ENCODE data around the gene ACTL10. TPM values are rescaled to one million over a fixed set of nuclear protein-coding genes. Genes with fewer than 3 reads are reported as not detected.

ACTL10 gene
- total RNA-seq, 1 experiment from 2014 or later = 0.85 TPM

DNA sequence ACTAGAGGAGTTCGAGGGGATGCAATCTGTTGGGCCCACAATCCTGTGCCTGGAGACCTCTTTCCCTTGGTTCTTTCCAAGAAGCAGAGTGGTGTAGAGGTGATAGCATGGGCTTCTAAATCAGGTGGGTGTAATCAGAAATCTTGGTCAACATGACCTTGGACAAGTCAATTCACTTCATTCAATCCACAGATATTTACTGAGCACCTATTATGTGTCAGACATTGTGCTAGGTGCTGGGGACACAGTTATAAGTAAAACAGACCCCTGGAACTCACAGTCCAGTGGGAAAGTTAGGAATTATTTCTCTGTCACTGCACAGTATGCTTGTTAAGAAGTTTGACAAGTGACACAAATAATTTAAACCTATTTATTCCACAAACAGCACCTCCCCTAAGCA, 22.8 kb downstream of the ACTL10 start:
- Histone ChIP-seq H2AFZ (no peak overlapping the region), H3K9me3 (ENCODE audit: insufficient read depth, low read depth) (no peaks in the 10 kb centered on the region), H3K9me2 (ENCODE audit: insufficient read depth) (no peaks in the 10 kb centered on the region), H3K4me2 (peak overlapping the region; percentile 48; the same call in 1 of the 2 replicates), H3K4me1 (replicated peaks; ENCODE audit: insufficient read depth) (peaks cover 25% of the 10 kb centered on the region), H3F3A (ENCODE audit: insufficient read depth, low read depth) (peaks cover 16% of the 10 kb centered on the region; the same call in 1 of the 2 replicates), H3K27me3 (ENCODE audit: insufficient read depth, low read depth) (no peaks in the 10 kb centered on the region), H3K36me3 (ENCODE audit: low read depth) (no peaks in the 10 kb centered on the region), H3K79me2 (ENCODE audit: low read depth) (peaks cover 11% of the 10 kb centered on the region), H3K4me3 (no peak overlapping the region), H3K27ac (no peak overlapping the region), H4K20me1 (ENCODE audit: insufficient read depth) (no peaks in the 10 kb centered on the region)
- no peak for DNase-seq
- CTCF ChIA-PET = no interaction called here
- no TSS peak for BruUV-seq (replicated peaks)
- intact Hi-C loops (cut with micrococcal nuclease; ENCODE audit: unreplicated experiment) = no loop called here
- POLR2A ChIA-PET (ENCODE audit: unreplicated experiment) = no interaction called here
- TF ChIP-seq, protein P1, sequence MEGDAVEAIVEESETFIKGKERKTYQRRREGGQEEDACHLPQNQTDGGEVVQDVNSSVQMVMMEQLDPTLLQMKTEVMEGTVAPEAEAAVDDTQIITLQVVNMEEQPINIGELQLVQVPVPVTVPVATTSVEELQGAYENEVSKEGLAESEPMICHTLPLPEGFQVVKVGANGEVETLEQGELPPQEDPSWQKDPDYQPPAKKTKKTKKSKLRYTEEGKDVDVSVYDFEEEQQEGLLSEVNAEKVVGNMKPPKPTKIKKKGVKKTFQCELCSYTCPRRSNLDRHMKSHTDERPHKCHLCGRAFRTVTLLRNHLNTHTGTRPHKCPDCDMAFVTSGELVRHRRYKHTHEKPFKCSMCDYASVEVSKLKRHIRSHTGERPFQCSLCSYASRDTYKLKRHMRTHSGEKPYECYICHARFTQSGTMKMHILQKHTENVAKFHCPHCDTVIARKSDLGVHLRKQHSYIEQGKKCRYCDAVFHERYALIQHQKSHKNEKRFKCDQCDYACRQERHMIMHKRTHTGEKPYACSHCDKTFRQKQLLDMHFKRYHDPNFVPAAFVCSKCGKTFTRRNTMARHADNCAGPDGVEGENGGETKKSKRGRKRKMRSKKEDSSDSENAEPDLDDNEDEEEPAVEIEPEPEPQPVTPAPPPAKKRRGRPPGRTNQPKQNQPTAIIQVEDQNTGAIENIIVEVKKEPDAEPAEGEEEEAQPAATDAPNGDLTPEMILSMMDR (conservative IDR thresholded peaks at IDR 0.05) = no peak

DNA sequence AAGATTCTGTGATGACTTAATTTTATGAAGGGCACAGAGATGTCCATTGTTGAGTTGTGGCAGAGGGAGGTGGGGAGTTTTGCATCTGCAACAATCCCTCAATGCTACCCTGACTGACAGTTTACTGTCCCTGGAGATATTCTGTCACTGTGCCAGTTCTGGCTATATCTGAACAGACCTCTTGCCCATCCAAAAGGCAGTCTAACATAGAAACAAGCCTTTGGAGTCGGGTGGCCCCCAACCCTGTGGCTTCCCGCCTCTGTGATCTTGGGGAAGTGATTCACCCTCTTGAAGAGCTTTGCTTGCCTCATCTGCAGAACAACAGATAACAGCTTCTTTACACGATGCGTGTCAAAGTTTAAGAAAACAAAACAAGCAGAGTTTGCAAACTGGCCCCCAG, 23.2 kb downstream of the ACTL10 start:
- Histone ChIP-seq H3F3A (ENCODE audit: insufficient read depth, low read depth) (peaks cover 14% of the 10 kb centered on the region; the same call in 1 of the 2 replicates), H3K9me3 (ENCODE audit: insufficient read depth, low read depth) (no peaks in the 10 kb centered on the region), H3K9me2 (ENCODE audit: insufficient read depth) (no peaks in the 10 kb centered on the region), H3K4me1 (replicated peaks; ENCODE audit: insufficient read depth) (peaks cover 20% of the 10 kb centered on the region), H3K36me3 (ENCODE audit: low read depth) (no peaks in the 10 kb centered on the region), H3K27me3 (ENCODE audit: insufficient read depth, low read depth) (no peaks in the 10 kb centered on the region), H3K4me2 (peak overlapping the region; percentile 48), H4K20me1 (ENCODE audit: insufficient read depth) (no peaks in the 10 kb centered on the region), H3K79me2 (ENCODE audit: low read depth) (peaks cover 6% of the 10 kb centered on the region), H2AFZ (no peak overlapping the region), H3K27ac (no peak overlapping the region), H3K4me3 (no peak overlapping the region)
- ChIA-PET CTCF (interaction anchor here (0.6 kb wide), 1 partner anchor 36 kb away, joined by 3 read pairs; no protein-coding TSS in a partner anchor), POLR2A (ENCODE audit: unreplicated experiment) (interaction anchor here (0.6 to 0.7 kb wide), 2 partner anchors 229 to 496 kb away, joined by 5 to 14 read pairs; no protein-coding TSS in a partner anchor)
- no peak for TF ChIP-seq EZH2 (IDR thresholded peaks at IDR 0.05; ENCODE audit: low read depth)
- TF ChIP-seq, protein P1 (conservative IDR thresholded peaks at IDR 0.05) = no peak
- intact Hi-C loops (cut with micrococcal nuclease; ENCODE audit: unreplicated experiment) = no loop called here
- peak in 1 of 2 experiments; percentile 39 for DNase-seq
- BruUV-seq (replicated peaks) = no TSS peak

DNA sequence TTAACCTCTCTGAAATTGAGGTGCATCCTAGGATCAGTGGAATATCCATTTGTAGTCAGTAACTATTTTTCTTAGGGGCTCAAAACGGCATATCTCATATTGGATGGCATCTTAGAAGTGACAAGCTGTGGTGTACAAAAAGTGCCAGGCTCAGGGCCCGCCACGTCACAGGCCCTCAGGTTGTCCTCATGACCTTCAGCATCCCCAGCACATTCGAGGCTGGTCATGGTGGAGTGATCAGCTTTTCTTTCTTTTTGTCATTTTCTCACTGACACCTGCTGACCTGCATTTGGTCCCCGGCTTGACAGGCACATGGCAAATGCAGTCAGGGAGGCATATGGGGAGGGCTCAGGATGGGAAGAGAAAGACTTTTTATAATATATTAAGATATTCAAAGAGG, 26.5 kb downstream of the ACTL10 start:
- Histone ChIP-seq H3K9me2 (ENCODE audit: insufficient read depth) (no peaks in the 10 kb centered on the region), H3K4me1 (replicated peaks; ENCODE audit: insufficient read depth) (peaks cover 9% of the 10 kb centered on the region), H3F3A (ENCODE audit: insufficient read depth, low read depth) (no peaks in the 10 kb centered on the region), H3K4me2 (no peak overlapping the region), H3K36me3 (ENCODE audit: low read depth) (no peaks in the 10 kb centered on the region), H3K9me3 (ENCODE audit: insufficient read depth, low read depth) (no peaks in the 10 kb centered on the region), H3K4me3 (no peak overlapping the region), H3K79me2 (ENCODE audit: low read depth) (no peaks in the 10 kb centered on the region), H3K27me3 (ENCODE audit: insufficient read depth, low read depth) (no peaks in the 10 kb centered on the region), H2AFZ (no peak overlapping the region), H4K20me1 (ENCODE audit: insufficient read depth) (no peaks in the 10 kb centered on the region), H3K27ac (no peak overlapping the region)
- CTCF ChIA-PET = no interaction called here
- no TSS peak for BruUV-seq (replicated peaks)
- no peak for TF ChIP-seq EZH2 (IDR thresholded peaks at IDR 0.05; ENCODE audit: low read depth)
- TF ChIP-seq, protein P1 (conservative IDR thresholded peaks at IDR 0.05) = no peak
- DNase-seq = no peak
- intact Hi-C loops (cut with micrococcal nuclease; ENCODE audit: unreplicated experiment) = no loop called here
- POLR2A ChIA-PET (ENCODE audit: unreplicated experiment) = no interaction called here
